HT-29 (cell line): ENCODE results near the gene VAV3. TPM values are rescaled to one million over a fixed set of nuclear protein-coding genes. Genes with fewer than 3 reads are reported as not detected.

ENCODE experiments used
- DNase-seq: peaks from one replicate; pipeline ENCODE4 v3.0.0-alpha.2; 2015; ENCODE audit warnings: low spot score
- total RNA-seq: library from RNA; depleted of rRNA; stranded (reverse); fragments of >200 nt; shearing (Covaris generic); gene quantifications from 2 replicates; pipeline ENCODE4 v1.2.3, GENCODE V29; 2014

Gene VAV3
- total RNA-seq, 1 experiment from 2014 or later, result 1.7 TPM

DNA sequence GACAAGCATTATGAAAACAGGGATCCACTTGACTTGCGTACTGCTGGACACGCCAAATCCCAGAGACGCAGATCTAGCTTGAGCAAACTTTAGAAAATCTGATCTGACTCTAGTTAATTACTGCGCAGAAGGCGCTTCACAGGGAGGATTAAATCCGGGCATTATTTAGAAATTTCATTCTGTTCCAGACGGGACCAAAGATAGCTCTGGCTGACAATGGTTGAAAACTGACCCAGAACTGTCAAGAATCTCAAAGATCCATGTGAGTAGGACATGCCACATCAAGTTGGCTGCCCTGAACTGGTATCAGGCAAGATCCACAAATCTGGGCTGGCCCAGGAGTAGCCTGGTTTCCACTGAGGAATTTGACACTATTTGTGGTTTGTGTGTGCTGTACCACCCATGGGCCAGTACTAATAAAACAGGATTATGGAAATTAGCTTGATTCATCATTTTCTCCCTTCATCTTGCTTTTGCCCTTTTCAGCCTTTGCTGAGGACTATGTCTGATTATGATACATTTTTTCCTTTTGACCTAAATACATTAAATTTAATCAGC, 171.0 kb downstream of the VAV3 start:
- DNase-seq, result no peak

DNA sequence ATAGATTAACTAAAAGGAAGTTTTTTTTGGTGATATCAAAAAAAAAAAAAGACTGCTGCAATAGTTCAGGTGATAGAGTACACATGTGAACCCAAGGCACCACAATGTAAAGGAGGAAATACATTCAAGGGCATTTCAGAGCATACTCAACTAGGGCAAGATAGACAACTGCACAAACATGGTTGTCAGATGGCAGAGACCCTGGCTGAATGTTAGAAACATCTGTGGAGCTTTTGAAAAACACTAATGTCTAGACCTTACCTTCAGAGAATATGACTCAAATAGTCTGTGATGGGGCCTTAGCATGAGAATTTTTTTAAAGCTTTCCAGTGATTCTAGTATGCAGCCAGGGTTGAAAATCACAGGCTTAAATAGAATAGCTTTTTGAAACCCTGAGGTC, 173.6 kb downstream of the VAV3 start:
- DNase-seq, result no peak

DNA sequence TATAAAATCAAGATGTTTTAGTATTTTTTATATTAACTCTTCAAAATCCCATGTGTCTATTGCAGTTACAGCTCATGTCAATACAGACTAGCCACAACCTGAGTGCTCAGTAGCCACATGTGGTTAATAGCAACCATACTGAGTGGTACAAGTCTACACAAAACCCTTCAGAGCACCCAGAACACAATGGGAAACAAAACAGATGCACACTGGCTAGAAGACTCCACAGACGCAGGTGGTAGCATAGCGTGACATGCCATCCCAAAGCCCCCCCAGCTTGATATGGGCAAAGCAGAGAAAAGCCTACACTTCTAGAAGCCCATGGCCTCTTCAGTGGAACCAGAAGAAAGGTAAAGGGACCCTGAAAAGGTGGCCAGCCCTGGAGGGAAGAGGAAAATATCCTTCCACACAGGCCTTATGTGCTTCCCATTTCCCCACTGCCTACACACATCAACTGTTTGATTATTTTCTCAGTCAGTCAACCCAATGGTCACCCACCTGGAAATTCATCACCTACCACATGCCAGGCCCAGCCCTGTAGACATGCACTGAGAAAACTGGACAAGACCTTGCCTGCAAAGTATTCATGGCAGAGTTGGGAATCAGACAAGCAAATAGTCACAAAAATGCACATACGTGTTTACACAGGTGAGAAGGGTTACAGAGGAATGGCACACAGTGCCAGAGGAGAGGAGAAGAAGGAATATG, 175.0 kb downstream of the VAV3 start:
- DNase-seq, result no peak

DNA sequence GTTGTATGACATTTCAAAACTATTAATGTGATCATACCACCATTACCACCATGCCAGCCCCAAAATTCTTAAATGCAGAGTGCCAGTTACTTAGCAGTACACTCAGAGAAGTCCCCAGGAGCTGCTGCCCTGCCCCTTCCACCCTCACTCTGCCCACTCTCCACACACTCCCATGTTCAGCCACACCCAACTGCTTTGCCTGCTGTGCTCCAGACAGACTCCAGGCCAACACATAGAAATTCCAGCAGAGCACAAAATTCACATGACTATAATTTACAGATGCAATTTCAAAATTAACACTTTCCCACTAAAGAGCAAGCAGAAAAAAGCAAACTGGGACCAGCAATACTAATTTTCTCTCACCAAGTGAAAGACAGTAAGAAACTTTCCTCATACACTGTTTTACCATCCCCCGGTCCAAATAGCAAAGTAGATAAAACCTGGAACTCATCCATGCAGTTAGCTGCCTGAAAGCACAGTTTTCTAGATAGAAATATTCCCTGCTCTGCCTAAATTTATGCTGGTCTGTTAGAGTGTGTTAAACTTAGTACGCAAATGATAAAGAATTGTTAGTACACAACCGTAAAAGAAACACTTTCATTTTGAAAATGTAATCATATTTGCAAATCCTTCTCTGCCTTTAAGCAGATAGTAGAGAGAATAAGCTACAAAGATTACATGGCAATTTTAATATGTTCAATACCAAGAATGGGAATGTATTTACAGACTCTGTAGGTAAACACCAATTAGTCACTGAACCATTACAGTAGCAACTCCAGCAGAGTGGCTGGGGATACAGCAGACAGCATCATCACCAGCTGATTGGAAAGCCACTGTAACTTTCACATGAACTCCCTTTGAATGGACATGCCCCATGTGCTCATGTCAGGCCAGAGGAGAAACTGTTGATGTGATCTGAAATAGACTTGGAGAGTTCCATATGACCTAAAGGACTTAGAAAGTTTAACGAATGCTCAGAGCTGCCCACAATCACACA, 176.5 kb downstream of the VAV3 start:
- no peak for DNase-seq

DNA sequence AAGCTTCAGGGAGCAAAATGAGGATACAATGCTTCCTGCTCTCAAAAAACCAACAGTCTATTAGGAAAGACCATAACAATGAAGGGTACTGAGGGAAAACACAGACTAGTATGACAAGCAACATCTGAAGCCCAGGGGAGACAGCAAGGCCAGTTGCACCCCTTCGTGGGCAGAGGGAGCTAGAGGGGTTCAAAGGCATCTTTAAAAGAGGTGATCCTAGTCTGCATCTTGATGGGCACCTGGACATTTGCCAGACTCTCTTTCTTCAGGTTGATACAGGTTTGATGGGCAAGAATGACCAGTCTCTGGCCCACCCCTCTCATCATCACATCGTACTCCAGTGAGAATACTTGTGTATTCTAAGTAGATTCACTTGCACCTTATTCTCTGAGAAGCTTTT, 177.7 kb downstream of the VAV3 start:
- DNase-seq, result no peak

DNA sequence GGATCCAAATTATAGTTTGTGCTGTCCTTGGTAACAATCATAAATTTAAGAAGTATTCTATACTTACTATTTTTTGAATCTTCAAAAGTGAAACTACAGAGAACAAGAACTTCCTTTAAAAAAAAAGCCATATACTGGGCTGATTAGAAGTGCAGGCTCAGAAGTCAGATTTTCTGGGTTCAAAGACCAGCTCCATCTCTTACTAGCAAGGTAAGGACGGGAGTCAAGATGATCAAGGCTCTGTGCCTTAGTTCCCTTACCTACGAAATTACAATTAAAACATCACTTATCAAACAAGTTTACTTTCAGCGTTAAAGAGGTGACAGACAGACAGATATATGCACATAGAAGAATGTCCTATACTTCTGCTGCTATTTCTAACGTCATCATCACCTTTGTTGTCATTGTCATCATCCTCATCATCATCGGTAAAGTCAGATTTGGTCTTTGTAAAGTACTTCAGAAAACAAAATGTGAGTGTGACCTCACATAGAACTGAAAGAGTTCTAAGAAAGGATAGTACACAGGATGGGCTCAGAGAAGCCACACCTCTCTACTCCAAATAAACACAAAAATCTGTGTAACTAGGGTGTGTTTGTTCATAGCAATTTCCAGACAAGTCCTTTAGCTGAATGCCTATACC, 178.7 kb downstream of the VAV3 start:
- no peak for DNase-seq

DNA sequence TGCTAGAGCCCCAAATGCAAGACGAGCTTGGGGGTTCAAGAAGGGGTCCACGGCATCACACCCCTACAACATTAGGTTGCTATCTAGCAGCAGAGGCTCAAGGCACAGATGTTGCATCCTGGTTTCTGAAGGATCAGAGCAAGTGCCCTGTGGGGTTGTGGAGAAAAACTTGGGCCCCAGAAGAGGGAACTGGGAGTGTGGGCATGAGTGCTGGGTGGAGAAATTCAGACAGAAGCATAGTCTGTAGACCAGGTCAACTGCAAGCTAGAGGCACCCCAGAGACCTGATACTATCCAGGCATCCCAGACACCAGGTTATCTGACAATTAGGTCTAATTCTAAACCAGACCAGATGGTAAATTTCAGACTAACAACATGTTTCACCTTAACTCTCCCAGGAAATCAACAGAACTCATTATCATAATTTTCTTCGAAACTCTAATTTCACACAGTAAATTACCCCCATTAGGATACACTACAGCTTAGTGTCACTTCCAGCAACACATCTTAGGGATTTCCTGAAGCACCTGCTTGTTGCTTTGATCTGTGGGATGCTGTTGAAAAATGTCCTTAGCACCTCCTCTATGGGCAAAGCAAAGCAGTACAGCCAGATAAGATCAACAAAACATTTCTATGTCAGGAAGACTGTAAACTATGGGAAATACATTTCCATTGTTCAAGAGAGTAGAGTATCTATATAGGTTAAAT, 179.3 kb downstream of the VAV3 start:
- no peak for DNase-seq

DNA sequence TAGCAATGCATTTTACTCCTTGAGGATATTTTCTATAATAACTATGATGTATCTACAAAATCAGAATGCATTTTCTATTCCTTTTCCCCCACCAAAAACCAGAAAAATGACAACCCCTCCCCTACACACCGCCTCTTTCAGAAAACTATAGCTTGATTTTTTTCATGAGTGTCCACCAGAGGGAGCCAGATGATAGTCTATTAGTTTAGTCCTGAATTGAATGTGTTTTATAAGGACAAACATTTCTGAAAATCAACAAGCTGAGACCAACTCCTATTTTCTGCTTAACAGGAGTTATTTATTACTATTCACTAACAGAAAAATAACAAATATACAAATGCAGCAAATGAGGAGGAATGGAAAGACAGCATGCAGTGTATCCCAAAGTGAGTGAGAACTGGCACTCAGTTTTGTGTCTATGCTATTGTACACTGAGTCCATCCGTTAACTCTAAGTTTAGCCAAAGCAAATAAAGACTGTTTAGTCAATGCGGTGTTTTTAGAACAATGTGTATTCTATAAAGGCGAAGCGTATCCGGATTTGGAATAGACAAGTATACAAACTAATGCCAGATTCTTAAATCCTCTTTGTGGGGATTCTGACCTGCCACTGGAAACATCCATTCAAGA, 182.6 kb downstream of the VAV3 start:
- DNase-seq, result peak; percentile 82

DNA sequence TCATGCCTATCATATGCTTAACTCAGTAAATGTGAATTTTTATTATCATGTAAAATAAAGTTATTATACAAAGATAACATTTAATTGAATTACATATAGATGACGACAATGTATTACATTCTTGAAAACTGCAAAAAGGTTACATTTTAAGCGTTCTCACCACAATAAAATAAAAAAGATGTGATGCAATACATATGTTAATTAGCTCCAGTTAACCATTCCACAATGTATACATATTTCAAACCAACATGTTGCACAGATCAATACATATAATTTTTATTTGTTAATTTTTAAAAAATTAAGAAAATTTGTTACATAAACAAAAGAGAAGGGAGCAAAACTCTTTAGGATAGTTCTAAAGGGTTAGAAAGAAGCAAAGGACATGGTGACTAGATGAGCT, 183.7 kb downstream of the VAV3 start:
- DNase-seq, result no peak

DNA sequence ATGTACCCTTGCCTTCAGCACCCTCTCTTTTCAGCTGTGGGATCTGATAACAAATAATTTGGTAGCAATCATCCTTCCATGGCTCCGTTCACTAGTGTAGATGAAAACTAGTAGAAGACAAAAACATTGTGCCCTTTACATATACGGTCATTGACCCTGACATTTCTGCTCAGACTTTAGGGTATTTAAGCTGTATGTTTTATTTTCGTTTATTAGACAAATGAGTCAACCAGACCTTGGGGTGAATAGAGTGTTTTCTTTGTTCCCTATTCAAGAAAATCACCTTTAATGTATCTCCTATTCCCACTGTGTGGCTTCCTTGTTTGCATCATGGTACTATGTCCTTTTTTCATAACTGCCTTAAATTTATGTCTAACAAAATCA, 187.3 kb downstream of the VAV3 start:
- no peak for DNase-seq

DNA sequence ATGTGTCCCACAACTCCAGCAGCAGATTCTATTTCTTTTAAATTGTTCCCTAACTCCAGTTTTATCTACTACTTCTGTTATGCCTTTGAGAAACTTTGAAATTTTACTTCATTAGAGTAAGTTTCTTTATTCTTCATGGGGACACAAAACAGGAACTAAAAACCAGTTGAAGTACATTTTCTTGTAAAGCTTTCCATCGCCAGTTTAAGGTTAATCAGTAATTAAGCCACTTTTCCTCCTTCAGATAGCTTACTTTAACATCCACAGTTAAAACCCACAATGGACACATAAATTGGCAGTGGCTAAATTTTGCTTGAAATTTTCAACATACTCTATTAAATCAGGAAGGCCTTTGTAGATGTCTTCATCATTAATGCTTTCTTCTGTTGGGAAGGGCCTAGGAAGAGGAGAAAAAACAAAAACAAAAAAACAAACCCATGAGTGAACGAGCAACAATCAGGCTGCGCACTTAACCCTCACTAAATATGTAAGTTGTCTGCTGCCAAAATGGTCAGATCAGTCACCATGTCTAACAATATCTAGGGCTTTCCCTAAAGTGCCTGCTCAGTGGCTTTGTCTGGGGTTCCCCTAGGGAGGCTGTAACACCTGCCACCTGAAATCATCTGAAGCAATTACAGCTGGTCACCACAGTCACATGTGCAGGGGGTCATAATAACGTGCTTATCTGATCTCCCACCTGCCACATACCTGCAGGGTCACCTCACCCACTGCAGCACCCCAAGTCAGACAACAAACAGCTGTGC, 187.9 kb downstream of the VAV3 start:
- no peak for DNase-seq

DNA sequence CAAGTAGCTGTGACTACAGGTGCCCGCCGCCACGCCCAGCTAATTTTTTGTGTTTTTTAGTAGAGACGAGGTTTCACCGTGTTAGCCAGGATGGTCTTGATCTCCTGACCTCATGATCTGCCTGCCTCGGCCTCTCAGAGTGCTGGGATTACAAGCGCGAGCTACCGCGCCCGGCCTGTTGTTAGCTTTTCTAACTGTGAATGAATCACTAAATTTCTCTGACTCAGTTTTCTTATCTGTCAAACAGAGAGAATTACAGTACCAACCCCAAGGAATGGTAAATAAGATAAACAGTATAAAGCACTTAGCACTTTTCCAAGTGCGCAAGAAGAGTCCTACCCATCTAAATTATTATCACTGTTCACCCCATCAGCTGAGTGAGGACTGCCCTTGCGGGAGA, 193.6 kb downstream of the VAV3 start:
- no peak for DNase-seq

DNA sequence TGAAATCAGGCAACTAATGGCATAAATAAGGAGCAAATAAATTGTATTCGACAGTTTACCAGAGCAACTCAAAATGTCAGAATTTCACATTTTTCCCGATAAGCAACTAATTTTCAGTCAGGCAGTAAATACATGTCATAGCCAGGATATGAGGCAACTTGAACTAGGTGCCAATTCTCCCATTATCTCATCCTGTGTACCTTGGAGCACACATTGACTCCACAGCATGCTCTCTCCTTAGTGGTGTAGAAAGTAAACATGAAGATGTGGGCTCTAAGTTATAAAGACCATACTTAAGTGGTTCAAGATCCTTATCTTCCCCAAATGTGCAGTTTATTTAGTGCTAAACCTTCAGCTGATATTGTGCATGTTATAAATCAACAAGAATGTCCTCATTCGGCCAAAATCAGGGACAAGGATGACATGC, 197.8 kb downstream of the VAV3 start:
- DNase-seq, result no peak

DNA sequence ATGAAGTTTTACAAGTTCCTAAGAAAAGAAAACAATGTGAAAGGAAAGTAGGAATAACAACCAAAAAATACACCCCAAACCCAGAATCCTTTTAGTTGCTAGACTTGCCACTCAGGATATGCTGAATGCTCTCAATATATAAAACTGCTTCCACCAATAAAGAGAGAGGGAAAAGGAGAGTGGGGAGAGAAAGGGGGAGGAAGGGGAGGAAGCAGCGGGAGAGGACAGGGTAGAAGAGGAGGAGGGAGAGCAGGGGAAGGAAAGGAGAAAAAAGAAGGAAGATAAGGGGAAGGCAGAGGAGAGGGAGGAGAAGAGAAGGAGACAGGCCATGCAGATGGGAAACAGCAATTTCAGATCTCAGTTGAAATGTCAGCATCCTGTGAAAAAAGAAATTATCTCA, 198.4 kb downstream of the VAV3 start:
- DNase-seq, result no peak

DNA sequence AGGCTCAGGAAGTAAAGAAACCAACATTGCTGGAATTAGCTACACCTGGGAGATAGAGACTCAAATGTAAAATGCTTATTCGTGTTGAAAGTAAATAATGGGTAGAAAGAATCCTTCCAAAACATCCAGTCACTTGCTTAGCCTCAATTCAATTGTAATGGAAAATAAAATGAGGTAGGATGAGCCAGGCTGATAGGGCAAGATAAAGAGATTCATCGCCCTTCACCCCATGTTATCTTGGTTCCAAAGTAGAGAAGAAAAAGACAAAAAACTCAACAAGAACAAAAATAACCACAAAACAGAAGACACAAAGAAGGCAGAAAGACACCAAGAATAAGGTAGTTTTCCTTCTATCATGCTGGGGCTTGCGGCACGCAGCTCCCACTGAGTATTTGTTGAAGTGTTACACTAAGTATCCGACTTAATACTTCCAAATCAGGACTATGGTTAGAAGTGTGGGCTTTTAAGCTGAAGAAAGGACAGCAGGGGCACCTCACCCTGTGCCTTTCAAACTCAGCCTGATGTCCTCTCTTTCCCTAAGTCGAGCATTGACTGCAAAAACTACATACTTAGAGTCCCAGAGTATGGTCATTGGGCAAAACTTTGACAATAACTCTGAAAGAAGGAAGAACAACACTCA, 202.1 kb downstream of the VAV3 start:
- DNase-seq, result no peak

DNA sequence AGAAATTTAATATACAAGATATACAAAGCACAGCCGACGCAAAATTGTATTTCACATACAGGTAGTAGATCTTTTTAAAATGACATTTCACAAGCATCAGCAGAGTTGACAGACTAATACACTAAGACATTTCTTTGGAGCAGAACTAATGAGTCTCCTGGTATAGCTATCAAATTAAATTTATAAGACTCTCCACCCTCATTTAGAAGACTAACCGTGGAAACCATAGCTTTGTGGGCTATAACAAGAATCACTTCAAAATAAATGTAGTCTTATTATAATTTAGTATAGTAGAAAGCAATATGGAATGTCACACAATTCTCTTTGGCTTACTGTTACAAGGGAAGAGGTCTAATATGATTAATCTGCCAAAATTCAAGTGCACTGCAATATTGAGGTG, 204.9 kb downstream of the VAV3 start:
- no peak for DNase-seq

DNA sequence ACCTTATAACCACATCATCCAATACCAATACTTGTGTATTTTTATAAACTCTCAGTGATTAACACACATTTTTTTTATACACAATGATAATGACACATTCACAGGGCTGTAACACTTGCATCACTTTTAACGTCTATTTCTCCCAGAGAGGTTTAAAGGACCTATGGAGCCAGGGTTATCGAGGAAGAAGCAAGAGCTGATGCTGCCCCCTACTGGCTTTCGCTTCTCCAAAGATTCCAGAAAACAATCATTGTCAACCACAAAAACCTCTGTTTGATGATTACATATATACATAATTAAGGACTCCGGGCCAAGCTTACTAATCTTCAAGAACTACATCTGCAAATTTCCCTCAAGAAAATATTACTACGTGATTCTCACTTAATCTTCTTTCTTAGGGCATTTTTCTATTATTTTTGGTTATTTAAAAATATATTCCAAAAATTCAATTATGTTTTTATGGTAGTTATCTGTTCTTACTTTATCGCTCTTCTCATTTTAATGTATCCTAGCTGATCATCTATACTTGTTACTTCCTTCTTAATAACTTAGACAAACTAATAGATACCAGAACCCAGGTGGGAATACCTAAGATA, 214.5 kb downstream of the VAV3 start:
- DNase-seq, result peak; percentile 86

DNA sequence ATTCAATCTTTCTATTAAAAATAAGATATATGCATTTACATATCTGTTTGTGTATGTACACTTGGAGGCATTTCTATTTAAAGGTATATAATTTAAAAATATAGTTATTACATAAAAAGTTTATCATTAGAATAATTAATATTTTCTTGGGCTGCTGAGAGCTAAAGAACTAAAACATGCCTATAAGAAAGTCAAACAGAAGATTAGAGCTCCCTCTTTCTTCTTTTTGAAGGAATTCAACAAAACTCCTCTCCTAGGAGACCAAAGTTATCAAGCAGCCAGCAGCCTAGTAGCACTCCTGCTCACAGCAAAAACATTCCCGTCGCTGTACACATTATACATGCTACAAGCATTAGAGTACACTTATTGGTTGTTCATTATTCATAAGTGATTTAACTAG, 216.4 kb downstream of the VAV3 start:
- DNase-seq, result peak; percentile 30

DNA sequence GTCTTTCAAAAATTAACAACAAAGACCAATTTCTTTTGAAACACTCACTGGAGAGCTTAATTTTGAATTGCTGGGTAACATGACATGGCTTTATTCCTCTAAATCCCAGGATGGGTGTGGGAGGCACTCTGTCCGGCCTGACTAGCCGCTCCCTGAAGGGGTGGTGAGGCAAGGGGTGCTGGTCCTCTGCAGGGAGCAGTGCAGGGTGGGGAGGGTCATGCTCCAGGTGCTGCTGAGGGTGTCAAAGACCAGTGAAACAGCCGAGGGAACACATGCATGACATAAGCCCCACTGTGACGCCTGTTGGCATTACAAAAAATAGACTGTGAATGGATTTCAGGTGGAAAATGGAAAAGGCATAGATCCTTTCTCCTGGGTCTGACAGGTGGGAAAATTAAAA, 223.7 kb downstream of the VAV3 start:
- DNase-seq, result no peak
